ENCODE data around the gene IRF8.

DNA sequence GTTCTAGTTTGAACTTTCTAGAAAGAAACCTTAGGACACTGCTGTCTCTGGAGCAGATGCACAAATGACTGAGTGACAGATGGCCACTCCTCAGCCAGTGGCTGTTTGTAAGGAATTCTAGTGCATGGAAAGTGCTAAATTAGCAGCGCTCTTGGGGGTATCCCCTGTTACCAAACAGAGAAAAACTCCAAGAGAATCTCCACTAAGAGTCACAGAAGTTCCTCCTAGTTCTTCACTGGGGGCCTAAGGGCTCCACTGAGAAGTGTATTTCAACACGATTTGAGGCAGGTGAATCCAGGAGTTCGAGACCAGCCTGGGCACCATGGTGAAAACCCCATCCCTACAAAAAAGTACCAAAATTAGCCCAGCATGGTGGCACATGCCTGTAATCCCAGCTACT lies 18.1 kb upstream of the IRF8 start:
- TF ChIP-seq, protein P1, sequence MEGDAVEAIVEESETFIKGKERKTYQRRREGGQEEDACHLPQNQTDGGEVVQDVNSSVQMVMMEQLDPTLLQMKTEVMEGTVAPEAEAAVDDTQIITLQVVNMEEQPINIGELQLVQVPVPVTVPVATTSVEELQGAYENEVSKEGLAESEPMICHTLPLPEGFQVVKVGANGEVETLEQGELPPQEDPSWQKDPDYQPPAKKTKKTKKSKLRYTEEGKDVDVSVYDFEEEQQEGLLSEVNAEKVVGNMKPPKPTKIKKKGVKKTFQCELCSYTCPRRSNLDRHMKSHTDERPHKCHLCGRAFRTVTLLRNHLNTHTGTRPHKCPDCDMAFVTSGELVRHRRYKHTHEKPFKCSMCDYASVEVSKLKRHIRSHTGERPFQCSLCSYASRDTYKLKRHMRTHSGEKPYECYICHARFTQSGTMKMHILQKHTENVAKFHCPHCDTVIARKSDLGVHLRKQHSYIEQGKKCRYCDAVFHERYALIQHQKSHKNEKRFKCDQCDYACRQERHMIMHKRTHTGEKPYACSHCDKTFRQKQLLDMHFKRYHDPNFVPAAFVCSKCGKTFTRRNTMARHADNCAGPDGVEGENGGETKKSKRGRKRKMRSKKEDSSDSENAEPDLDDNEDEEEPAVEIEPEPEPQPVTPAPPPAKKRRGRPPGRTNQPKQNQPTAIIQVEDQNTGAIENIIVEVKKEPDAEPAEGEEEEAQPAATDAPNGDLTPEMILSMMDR (IDR thresholded peaks at IDR 0.05): no peak
- no peak for TF ChIP-seq POLR2A (IDR thresholded peaks at IDR 0.05)
